ENCODE results near the gene B3GNT7. TPM values are rescaled to one million over a fixed set of nuclear protein-coding genes. Genes with fewer than 3 reads are reported as not detected.

Gene B3GNT7
- total RNA-seq, 1 donor from 2014 or later: 0.90 TPM

GRCh38 chr2:231378026-231378722, 17.3 kb upstream of the B3GNT7 start:
- Histone ChIP-seq H3K9ac (no peak overlapping the region), H3K36me3 (no peaks in the 10 kb centered on the region), H3K27me3 (peaks cover 6% of the 10 kb centered on the region), H3K79me2 (ENCODE audit: low read depth) (no peaks in the 10 kb centered on the region), H2AFZ (replicated peaks) (no peak overlapping the region), H3K4me1 (peaks cover 7% of the 10 kb centered on the region), H3K27ac (no peak overlapping the region), H3K4me2 (no peak overlapping the region), H3K4me3 (no peak overlapping the region), H4K20me1 (ENCODE audit: low read depth) (no peaks in the 10 kb centered on the region), H3F3A (ENCODE audit: low read depth) (no peaks in the 10 kb centered on the region), H3K9me3 (ENCODE audit: low read depth) (no peaks in the 10 kb centered on the region)
- Mint-ChIP-seq H3K27ac (peak overlapping the region; percentile 69), H3K27me3 (ENCODE audit: insufficient read depth, low read depth) (peaks cover 11% of the 10 kb centered on the region), H3K9me3 (peaks cover 2% of the 10 kb centered on the region), H3K4me3 (no peak overlapping the region), H3K4me1 (peaks cover 23% of the 10 kb centered on the region), H3K36me3 (peaks cover 3% of the 10 kb centered on the region)
- TF ChIP-seq EZH2 (IDR thresholded peaks at IDR 0.05) (no peak), EZH2phosphoT487 (IDR thresholded peaks at IDR 0.05) (no peak)
- TF ChIP-seq, protein P1, sequence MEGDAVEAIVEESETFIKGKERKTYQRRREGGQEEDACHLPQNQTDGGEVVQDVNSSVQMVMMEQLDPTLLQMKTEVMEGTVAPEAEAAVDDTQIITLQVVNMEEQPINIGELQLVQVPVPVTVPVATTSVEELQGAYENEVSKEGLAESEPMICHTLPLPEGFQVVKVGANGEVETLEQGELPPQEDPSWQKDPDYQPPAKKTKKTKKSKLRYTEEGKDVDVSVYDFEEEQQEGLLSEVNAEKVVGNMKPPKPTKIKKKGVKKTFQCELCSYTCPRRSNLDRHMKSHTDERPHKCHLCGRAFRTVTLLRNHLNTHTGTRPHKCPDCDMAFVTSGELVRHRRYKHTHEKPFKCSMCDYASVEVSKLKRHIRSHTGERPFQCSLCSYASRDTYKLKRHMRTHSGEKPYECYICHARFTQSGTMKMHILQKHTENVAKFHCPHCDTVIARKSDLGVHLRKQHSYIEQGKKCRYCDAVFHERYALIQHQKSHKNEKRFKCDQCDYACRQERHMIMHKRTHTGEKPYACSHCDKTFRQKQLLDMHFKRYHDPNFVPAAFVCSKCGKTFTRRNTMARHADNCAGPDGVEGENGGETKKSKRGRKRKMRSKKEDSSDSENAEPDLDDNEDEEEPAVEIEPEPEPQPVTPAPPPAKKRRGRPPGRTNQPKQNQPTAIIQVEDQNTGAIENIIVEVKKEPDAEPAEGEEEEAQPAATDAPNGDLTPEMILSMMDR (IDR thresholded peaks at IDR 0.05): no peak
- no peak for DNase-seq (ENCODE audit: low spot score)

GRCh38 chr2:231379266-231380215, 16.0 kb upstream of the B3GNT7 start:
- H3K9ac ChIP-seq: no peak overlapping the region
- H3K4me1 Mint-ChIP-seq: peaks cover 26% of the 10 kb centered on the region
- DNase-seq (ENCODE audit: low spot score): no peak
- H3K4me3 Mint-ChIP-seq: no peak overlapping the region
- no peak overlapping the region for H2AFZ ChIP-seq (replicated peaks)
- H3K4me1 ChIP-seq: peaks cover 7% of the 10 kb centered on the region
- no peak for TF ChIP-seq EZH2 (IDR thresholded peaks at IDR 0.05)
- no peaks in the 10 kb centered on the region for H3K36me3 ChIP-seq
- H3K9me3 Mint-ChIP-seq: peaks cover 2% of the 10 kb centered on the region
- H3K4me3 ChIP-seq: no peak overlapping the region
- H3K4me2 ChIP-seq: no peak overlapping the region
- no peaks in the 10 kb centered on the region for H3F3A ChIP-seq (ENCODE audit: low read depth)
- H4K20me1 ChIP-seq (ENCODE audit: low read depth): no peaks in the 10 kb centered on the region
- H3K27me3 Mint-ChIP-seq (ENCODE audit: insufficient read depth, low read depth): peaks cover 11% of the 10 kb centered on the region
- peaks cover 6% of the 10 kb centered on the region for H3K27me3 ChIP-seq
- no peak overlapping the region for H3K27ac ChIP-seq
- no peak overlapping the region for H3K27ac Mint-ChIP-seq
- peaks cover 6% of the 10 kb centered on the region for H3K36me3 Mint-ChIP-seq
- no peaks in the 10 kb centered on the region for H3K79me2 ChIP-seq (ENCODE audit: low read depth)
- no peaks in the 10 kb centered on the region for H3K9me3 ChIP-seq (ENCODE audit: low read depth)

DNA sequence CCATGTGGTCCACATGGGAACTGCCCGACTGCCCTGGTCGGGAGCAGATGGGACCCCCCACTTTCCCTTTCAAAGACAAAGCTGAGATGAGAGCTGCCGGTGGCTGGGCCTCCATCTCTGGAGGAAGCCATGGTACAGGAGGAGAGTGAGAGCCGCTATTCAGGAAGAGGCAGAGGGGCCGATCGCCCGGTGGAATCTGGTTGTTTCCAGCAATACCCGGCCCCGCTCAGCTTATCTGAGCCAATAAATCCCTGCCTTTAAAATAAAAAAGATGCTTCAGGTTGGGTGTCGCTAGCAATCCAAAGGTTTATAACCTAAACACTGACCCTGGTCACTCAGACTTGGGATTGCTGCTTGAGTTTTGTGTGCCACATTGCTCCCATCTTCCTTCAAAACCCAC, 15.2 kb upstream of the B3GNT7 start:
- H3K9me3 Mint-ChIP-seq: peaks cover 10% of the 10 kb centered on the region
- H3K79me2 ChIP-seq (ENCODE audit: low read depth): no peaks in the 10 kb centered on the region
- DNase-seq (ENCODE audit: low spot score): no peak
- H4K20me1 ChIP-seq (ENCODE audit: low read depth): no peaks in the 10 kb centered on the region
- H3K9ac ChIP-seq: no peak overlapping the region
- peaks cover 6% of the 10 kb centered on the region for H3K27me3 ChIP-seq
- H3K36me3 Mint-ChIP-seq: peaks cover 9% of the 10 kb centered on the region
- H3K4me1 ChIP-seq: peaks cover 7% of the 10 kb centered on the region
- H3K9me3 ChIP-seq (ENCODE audit: low read depth): no peaks in the 10 kb centered on the region
- H3K4me3 ChIP-seq: no peak overlapping the region
- peaks cover 26% of the 10 kb centered on the region for H3K4me1 Mint-ChIP-seq
- no peaks in the 10 kb centered on the region for H3K36me3 ChIP-seq
- no peak for TF ChIP-seq EZH2phosphoT487 (IDR thresholded peaks at IDR 0.05)
- TF ChIP-seq, protein P1 (IDR thresholded peaks at IDR 0.05): no peak
- no peak for TF ChIP-seq EZH2 (IDR thresholded peaks at IDR 0.05)
- peaks cover 11% of the 10 kb centered on the region for H3K27me3 Mint-ChIP-seq (ENCODE audit: insufficient read depth, low read depth)
- no peaks in the 10 kb centered on the region for H3F3A ChIP-seq (ENCODE audit: low read depth)
- no peak overlapping the region for H3K27ac ChIP-seq
- no peak overlapping the region for H3K4me2 ChIP-seq
- H3K4me3 Mint-ChIP-seq: no peak overlapping the region
- no peak overlapping the region for H3K27ac Mint-ChIP-seq
- no peak overlapping the region for H2AFZ ChIP-seq (replicated peaks)

Measured in neural progenitor cell (in vitro differentiated cells).